ENCODE measurements around the gene SRR. TPM values are rescaled to one million over a fixed set of nuclear protein-coding genes. Genes with fewer than 3 reads are reported as not detected.

SRR gene
- total and polyA plus RNA-seq, 9 donors, result 12.4 to 28.6 (median 22.7) TPM

DNA sequence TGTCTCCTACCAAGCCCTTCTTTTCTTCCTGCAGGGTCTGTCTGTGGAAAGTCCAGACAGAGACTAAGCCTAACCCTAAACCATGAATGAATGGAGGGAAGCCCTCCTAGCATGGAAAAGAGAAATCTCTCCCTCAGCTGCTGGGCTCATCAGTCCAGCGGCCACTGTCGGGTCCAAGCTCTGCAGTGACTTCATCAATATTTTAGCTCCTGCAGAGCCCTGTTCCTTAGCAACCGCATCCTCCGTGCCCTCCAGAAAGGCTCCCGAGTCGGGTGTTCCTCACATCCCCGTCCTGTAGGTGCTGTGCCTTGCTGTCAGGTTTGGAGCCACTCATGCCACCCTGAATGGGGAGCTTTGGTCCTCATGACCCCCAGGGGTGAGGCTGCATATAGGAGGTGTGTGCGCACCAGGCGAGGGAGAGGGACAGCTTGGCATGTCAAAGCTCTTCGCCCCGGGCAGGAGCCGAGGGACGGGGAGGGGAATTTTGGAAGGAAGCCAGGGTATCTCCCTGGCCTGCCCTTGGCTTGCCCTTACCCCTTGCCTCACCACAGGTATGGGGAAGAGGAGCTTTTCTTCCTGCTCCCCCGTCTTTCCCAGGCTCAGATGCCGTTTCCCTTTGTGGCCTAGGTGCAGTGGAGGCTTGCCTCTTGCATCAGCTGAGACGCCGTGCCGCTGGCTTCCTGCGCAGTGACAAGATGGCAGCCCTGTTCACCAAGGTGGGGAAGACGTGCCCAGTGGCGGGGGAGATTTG is 57.4 kb downstream of the SRR start:
- Histone ChIP-seq H3K27me3 (ENCODE audit: control insufficient read depth, insufficient read depth, low read length) (no peaks in the 10 kb centered on the region), H3K27ac (ENCODE audit: low read length) (no peak overlapping the region), H3K36me3 (ENCODE audit: control insufficient read depth, insufficient read depth, low read length) (peaks cover 32% of the 10 kb centered on the region), H3K9me3 (replicated peaks; ENCODE audit: control insufficient read depth, low read depth, low read length) (no peaks in the 10 kb centered on the region), H3K4me1 (ENCODE audit: control insufficient read depth, insufficient read depth, low read length) (peaks cover 26% of the 10 kb centered on the region), H3K4me3 (ENCODE audit: low read length) (no peak overlapping the region)
- 87% methylated on average over 13 of the region's 21 CpGs for WGBS (ENCODE audit: insufficient coverage)
- no peak for DNase-seq

GRCh38 chr17:2362016-2362415 is 58.3 kb downstream of the SRR start:
- no peak overlapping the region for H3K27ac ChIP-seq (ENCODE audit: low read length)
- peaks cover 39% of the 10 kb centered on the region for H3K36me3 ChIP-seq (ENCODE audit: control insufficient read depth, insufficient read depth, low read length)
- 95% methylated on average over 19 of the region's 20 CpGs for WGBS (ENCODE audit: insufficient coverage)
- DNase-seq, result no peak
- no peaks in the 10 kb centered on the region for H3K27me3 ChIP-seq (ENCODE audit: control insufficient read depth, insufficient read depth, low read length)
- H3K4me3 ChIP-seq (ENCODE audit: low read length), result no peak overlapping the region
- H3K9me3 ChIP-seq (replicated peaks; ENCODE audit: control insufficient read depth, low read depth, low read length), result no peaks in the 10 kb centered on the region
- H3K4me1 ChIP-seq (ENCODE audit: control insufficient read depth, insufficient read depth, low read length), result peaks cover 26% of the 10 kb centered on the region

GRCh38 chr17:2362416-2362815 is 58.7 kb downstream of the SRR start:
- Histone ChIP-seq H3K27me3 (ENCODE audit: control insufficient read depth, insufficient read depth, low read length) (no peaks in the 10 kb centered on the region), H3K36me3 (ENCODE audit: control insufficient read depth, insufficient read depth, low read length) (peaks cover 39% of the 10 kb centered on the region), H3K4me3 (ENCODE audit: low read length) (no peak overlapping the region), H3K27ac (ENCODE audit: low read length) (no peak overlapping the region), H3K4me1 (ENCODE audit: control insufficient read depth, insufficient read depth, low read length) (peaks cover 26% of the 10 kb centered on the region), H3K9me3 (replicated peaks; ENCODE audit: control insufficient read depth, low read depth, low read length) (no peaks in the 10 kb centered on the region)
- WGBS (ENCODE audit: insufficient coverage), result 93% methylated on average over 19 of the region's 19 CpGs
- DNase-seq, result no peak

GRCh38 chr17:2362881-2363280 is 59.1 kb downstream of the SRR start:
- Histone ChIP-seq H3K36me3 (ENCODE audit: control insufficient read depth, insufficient read depth, low read length) (peaks cover 43% of the 10 kb centered on the region), H3K4me1 (ENCODE audit: control insufficient read depth, insufficient read depth, low read length) (peaks cover 26% of the 10 kb centered on the region), H3K4me3 (ENCODE audit: low read length) (no peak overlapping the region), H3K27ac (ENCODE audit: low read length) (no peak overlapping the region), H3K27me3 (ENCODE audit: control insufficient read depth, insufficient read depth, low read length) (no peaks in the 10 kb centered on the region), H3K9me3 (replicated peaks; ENCODE audit: control insufficient read depth, low read depth, low read length) (no peaks in the 10 kb centered on the region)
- no peak for DNase-seq
- 92% methylated on average over 12 of the region's 14 CpGs for WGBS (ENCODE audit: insufficient coverage)

DNA sequence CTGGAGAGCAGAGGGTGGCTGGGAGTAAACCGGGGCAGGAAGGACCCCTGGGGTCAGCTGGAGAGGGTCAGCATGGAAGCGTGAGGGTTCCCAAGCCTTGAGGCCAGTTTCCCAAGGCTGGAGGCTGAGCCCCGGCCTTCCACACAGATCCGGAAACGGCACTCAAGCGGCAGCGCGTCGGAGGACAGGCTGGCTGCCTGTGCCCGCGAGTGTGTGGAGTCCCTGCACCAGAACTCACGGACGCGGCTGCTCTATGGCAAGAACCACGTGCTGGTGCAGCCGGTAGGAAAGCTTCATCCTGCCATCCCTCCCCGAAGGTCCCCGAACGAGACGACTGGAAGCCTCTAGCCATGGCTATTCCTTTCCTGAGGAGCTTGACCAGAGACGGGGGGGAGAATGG is 59.6 kb downstream of the SRR start:
- no peak overlapping the region for H3K27ac ChIP-seq (ENCODE audit: low read length)
- H3K4me3 ChIP-seq (ENCODE audit: low read length), result no peak overlapping the region
- 92% methylated on average over 20 of the region's 21 CpGs for WGBS (ENCODE audit: insufficient coverage)
- no peak for DNase-seq
- H3K9me3 ChIP-seq (replicated peaks; ENCODE audit: control insufficient read depth, low read depth, low read length), result no peaks in the 10 kb centered on the region
- H3K36me3 ChIP-seq (ENCODE audit: control insufficient read depth, insufficient read depth, low read length), result peaks cover 47% of the 10 kb centered on the region
- H3K4me1 ChIP-seq (ENCODE audit: control insufficient read depth, insufficient read depth, low read length), result peaks cover 26% of the 10 kb centered on the region
- no peaks in the 10 kb centered on the region for H3K27me3 ChIP-seq (ENCODE audit: control insufficient read depth, insufficient read depth, low read length)

- Histone ChIP-seq H3K27me3 (ENCODE audit: control insufficient read depth, insufficient read depth, low read length) (no peaks in the 10 kb centered on the region), H3K9me3 (replicated peaks; ENCODE audit: control insufficient read depth, low read depth, low read length) (no peaks in the 10 kb centered on the region), H3K27ac (ENCODE audit: low read length) (no peak overlapping the region), H3K36me3 (ENCODE audit: control insufficient read depth, insufficient read depth, low read length) (peaks cover 48% of the 10 kb centered on the region), H3K4me1 (ENCODE audit: control insufficient read depth, insufficient read depth, low read length) (peaks cover 24% of the 10 kb centered on the region), H3K4me3 (ENCODE audit: low read length) (no peak overlapping the region)
- peak; percentile 62 for DNase-seq
- WGBS (ENCODE audit: insufficient coverage), result 52% methylated on average over 23 of the region's 26 CpGs
Observed at GRCh38 chr17:2363851-2364762, 60.4 kb downstream of the SRR start.

DNA sequence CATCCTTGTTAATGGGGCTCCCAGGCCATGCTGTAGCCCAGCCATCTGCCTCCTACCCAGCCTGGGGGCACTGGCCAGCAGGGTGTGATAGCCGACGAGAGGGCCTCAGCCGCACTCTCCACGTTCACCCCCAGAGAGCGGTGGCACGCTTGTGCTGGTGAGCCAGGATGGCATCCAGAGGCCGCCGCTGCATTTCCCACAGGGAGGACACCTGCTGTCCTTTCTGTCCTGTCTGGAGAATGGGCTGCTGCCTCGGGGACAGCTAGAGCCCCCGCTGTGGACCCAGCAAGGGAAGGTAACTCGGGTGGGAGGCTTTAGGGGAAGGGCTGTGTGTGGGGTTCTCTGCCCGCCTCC is 61.0 kb downstream of the SRR start:
- H3K4me1 ChIP-seq (ENCODE audit: control insufficient read depth, insufficient read depth, low read length), result peaks cover 19% of the 10 kb centered on the region
- no peak for DNase-seq
- H3K9me3 ChIP-seq (replicated peaks; ENCODE audit: control insufficient read depth, low read depth, low read length), result no peaks in the 10 kb centered on the region
- no peaks in the 10 kb centered on the region for H3K27me3 ChIP-seq (ENCODE audit: control insufficient read depth, insufficient read depth, low read length)
- H3K4me3 ChIP-seq (ENCODE audit: low read length), result no peak overlapping the region
- peaks cover 48% of the 10 kb centered on the region for H3K36me3 ChIP-seq (ENCODE audit: control insufficient read depth, insufficient read depth, low read length)
- H3K27ac ChIP-seq (ENCODE audit: low read length), result no peak overlapping the region
- WGBS (ENCODE audit: insufficient coverage), result 86% methylated on average over 8 of the region's 12 CpGs

DNA sequence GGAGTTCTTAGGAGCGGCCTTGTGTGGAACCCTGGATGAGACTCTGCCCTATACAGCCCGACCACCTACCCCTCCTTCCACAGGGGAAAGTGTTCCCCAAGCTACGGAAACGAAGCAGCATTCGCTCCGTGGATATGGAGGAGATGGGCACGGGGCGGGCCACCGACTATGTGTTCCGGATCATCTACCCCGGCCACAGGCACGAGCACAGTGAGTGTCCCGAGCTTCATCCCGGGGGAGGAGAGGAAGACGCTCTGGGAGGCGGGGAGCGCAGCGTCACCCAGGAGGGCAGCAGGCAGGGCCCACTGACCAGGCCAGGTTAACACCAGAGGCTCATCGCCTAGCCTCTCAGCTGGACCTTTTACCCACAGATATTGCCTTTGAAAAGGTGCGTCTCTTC is 61.4 kb downstream of the SRR start:
- peaks cover 48% of the 10 kb centered on the region for H3K36me3 ChIP-seq (ENCODE audit: control insufficient read depth, insufficient read depth, low read length)
- no peaks in the 10 kb centered on the region for H3K27me3 ChIP-seq (ENCODE audit: control insufficient read depth, insufficient read depth, low read length)
- no peak overlapping the region for H3K27ac ChIP-seq (ENCODE audit: low read length)
- no peak overlapping the region for H3K4me3 ChIP-seq (ENCODE audit: low read length)
- H3K9me3 ChIP-seq (replicated peaks; ENCODE audit: control insufficient read depth, low read depth, low read length), result no peaks in the 10 kb centered on the region
- WGBS (ENCODE audit: insufficient coverage), result 93% methylated on average over 13 of the region's 20 CpGs
- DNase-seq, result no peak
- H3K4me1 ChIP-seq (ENCODE audit: control insufficient read depth, insufficient read depth, low read length), result peaks cover 18% of the 10 kb centered on the region

- no peak overlapping the region for H3K27ac ChIP-seq (ENCODE audit: low read length)
- 72% methylated on average over 10 of the region's 26 CpGs for whole genome bisulfite sequencing (ENCODE audit: insufficient coverage)
- DNase-seq, result no peak
- H3K36me3 ChIP-seq (ENCODE audit: control insufficient read depth, insufficient read depth, low read length), result peaks cover 56% of the 10 kb centered on the region
- peaks cover 18% of the 10 kb centered on the region for H3K4me1 ChIP-seq (ENCODE audit: control insufficient read depth, insufficient read depth, low read length)
- H3K27me3 ChIP-seq (ENCODE audit: control insufficient read depth, insufficient read depth, low read length), result no peaks in the 10 kb centered on the region
- H3K4me3 ChIP-seq (ENCODE audit: low read length), result no peak overlapping the region
- H3K9me3 ChIP-seq (replicated peaks; ENCODE audit: control insufficient read depth, low read depth, low read length), result no peaks in the 10 kb centered on the region
Observed at GRCh38 chr17:2366747-2367494, 63.2 kb downstream of the SRR start.

DNA sequence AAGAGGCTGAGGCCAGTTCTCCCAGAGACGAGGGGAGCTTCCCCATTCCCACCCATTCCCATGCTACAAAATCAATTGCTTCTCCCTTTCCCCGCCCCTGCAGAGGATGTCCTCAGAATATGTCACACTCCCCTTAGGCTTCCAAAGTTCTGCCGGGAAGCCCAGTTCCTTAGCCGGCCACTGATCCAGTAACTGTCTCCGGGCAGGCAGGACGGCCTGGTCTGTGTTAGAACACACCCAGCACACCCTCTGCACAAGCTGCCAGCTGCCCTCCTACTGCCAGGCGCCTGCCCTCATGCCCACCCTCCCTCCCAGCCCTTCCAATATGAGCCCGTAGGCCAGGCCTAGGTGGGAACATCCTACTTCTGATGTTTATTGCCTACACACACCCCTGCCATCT is 64.6 kb downstream of the SRR start:
- H3K9me3 ChIP-seq (replicated peaks; ENCODE audit: control insufficient read depth, low read depth, low read length), result no peaks in the 10 kb centered on the region
- no peak overlapping the region for H3K4me3 ChIP-seq (ENCODE audit: low read length)
- H3K27ac ChIP-seq (ENCODE audit: low read length), result no peak overlapping the region
- peaks cover 57% of the 10 kb centered on the region for H3K36me3 ChIP-seq (ENCODE audit: control insufficient read depth, insufficient read depth, low read length)
- peaks cover 16% of the 10 kb centered on the region for H3K4me1 ChIP-seq (ENCODE audit: control insufficient read depth, insufficient read depth, low read length)
- no peak for DNase-seq
- 82% methylated on average over 7 of the region's 8 CpGs for WGBS (ENCODE audit: insufficient coverage)
- H3K27me3 ChIP-seq (ENCODE audit: control insufficient read depth, insufficient read depth, low read length), result no peaks in the 10 kb centered on the region

All from muscle of leg (tissue), 11 donors.